ENCODE data around the gene CFAP74.

CFAP74 gene

DNA sequence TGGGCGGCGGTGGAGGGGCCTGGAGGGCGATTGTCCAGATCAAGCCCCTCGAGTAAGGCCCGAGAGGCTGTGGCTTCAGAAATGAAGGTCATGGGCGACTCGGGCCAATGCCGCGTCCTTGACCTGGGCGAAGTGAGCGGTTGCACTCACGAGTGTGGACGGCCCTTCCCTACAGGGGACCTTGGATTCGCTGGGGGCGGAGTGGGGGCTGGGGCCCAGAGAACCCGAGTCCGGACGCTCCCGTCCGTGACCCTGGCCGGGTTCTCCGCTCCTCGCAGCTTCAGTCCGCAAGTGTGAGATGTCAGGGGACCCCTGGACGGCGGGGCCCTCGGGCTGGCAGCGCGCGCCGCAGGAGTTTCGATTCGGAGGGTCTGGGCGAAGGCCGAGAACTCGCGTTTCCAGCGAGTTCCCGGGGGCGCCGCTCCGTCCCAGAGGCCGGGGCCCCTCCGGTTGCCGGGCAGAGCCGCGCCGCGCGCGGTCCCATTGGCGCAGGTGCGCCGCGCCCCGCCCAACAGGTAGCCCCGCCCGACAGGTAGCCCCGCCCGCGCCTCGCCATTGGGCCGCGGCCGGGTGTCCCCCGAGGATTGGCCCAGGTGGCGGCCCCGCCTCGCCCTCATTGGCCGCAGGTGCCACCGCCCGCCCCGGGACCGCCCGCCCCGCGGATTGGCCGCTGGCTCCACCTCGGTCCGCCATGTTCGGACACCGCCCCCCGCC is 46.3 kb upstream of the CFAP74 start, which contains the start of gene PRKCZ:
PRKCZ (plus strand) TSS at position 694 of the 714 bp plus-strand sequence. CDS start 220 bp downstream, outside the sequence.
- TF ChIP-seq CTCF (IDR thresholded peaks at IDR 0.05; ENCODE audit: low read depth, low read length): no peak
- H3K4me3 ChIP-seq (ENCODE audit: low read depth, low read length): no peak within 1 kb of the TSS

DNA sequence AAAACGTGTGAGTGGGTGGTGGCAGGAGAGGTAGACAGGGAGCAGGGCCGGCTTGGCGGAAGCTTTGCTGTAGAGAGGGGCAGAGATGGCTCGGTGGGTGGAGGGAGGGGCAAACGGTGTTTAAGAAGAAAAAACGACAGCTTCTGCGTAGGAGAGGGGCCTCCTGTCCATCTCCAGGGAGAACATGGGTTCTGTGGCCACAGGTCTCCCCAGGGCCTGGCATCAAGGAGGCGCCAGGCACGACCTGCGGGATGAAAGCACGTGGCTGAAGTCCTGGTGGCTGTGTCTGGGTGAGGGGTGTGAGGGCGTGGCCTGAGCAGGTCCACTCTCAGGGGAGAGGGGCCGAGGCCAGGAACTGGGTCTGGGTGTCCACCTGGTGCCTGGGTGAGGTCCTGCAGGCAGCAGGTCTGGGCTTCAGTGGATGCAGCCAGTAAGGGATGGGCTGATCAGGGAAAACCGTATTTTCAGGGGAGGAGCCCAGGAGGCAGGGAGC is 45.7 kb upstream of the CFAP74 start:
- TF ChIP-seq CTCF (IDR thresholded peaks at IDR 0.05; ENCODE audit: low read depth, low read length): no peak
- H3K4me3 ChIP-seq (ENCODE audit: low read depth, low read length): no peak overlapping the region

DNA sequence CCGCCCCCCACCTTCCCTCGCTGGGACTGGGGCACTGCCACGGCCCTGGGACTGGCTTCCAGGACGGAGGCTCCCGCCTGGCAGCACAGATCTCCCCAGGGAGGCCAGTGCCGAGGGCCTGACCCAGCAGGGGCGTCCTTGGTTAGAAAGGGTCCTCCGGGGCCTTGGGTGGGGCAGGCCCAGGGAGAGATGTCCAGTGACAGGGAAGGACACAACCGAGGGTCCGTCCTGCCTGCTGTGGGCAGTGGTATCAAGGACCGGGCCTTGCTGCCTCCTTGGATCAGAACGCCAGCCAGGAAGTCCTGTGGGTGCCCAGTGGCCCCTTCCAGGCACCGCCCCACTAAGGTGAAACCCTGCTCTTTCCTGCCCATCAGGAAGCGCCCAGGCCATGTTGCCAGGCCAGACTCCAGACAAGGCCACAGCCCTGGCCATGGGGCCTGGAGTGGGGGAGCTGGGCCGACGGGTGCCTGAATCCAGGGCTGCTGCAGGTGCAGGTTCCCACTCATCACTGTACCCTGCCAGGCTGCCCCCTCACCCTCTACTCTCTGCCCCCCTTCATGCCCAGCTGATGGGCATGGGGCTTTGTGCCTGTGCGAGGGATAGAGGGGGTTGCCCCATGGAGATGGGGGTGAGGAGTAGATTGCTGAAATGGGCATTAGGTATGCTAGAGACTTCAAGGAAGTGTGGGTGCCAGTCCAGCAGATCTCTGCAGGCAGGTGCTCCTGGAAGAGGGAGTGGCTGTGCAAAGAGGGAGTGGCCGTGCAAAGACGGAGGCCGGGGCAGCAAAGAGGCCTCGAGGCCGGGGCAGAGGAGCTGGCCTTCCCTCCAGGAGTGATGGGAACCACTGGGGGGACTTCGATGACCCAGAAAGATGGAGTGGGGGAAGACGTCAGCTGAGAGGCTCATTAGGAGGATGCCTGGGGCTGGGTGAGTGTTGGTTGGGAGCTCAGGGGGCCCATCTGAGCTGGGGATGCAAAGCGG is 44.5 kb upstream of the CFAP74 start:
- TF ChIP-seq CTCF (IDR thresholded peaks at IDR 0.05; ENCODE audit: low read depth, low read length): no peak
- H3K4me3 ChIP-seq (ENCODE audit: low read depth, low read length): no peak overlapping the region

DNA sequence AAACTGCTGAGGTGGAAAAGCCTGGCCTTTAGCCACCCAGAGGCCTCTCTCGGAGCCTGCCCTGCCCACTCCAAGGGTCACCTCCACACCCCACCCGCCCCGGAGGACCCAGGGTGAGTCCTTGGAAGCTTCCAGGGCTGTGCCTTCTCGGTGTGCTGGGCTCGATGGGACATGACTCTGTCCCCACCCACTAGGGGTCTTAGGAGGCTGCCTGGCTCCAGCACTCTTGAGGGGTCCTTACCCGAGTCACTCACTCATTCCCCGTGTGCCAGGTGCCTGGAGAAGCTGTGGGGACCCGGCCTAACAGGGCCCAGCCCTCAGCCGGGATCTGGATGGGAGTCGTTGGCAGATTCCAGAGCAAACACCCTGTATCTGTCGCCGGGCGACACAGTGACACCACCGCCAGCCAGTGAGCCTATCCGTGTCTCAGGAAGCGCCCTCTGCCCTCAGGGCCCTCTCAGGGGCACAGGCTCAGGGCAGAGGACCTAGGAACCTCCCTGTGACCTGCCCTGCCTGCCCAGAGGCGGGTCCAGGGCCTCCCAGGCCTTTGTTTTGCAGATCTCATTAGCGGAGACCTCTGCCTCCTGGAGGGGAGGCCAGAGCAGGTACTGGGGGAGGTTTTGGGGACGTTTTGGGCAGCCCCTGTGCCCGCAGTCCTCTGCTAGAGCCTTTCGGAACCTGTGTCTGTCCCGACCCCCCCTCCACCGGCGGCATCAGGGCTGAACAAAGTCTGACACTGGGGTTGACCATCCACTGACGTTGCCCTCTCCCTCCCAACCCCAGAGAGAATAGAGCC is 43.6 kb upstream of the CFAP74 start:
- TF ChIP-seq CTCF (IDR thresholded peaks at IDR 0.05; ENCODE audit: low read depth, low read length): no peak
- no peak overlapping the region for H3K4me3 ChIP-seq (ENCODE audit: low read depth, low read length)

GRCh38 chr1:2046174-2046917 is 42.8 kb upstream of the CFAP74 start:
- peak; percentile 37 for TF ChIP-seq CTCF (IDR thresholded peaks at IDR 0.05; ENCODE audit: low read depth, low read length)
- no peak overlapping the region for H3K4me3 ChIP-seq (ENCODE audit: low read depth, low read length)

GRCh38 chr1:2045468-2046173 is 42.0 kb upstream of the CFAP74 start:
- TF ChIP-seq CTCF (IDR thresholded peaks at IDR 0.05; ENCODE audit: low read depth, low read length): no peak

More at GRCh38 chr1:2045468-2046173, 42.0 kb upstream of the CFAP74 start:
- H3K4me3 ChIP-seq (ENCODE audit: low read depth, low read length): no peak overlapping the region

Measured in WI38 (cell line).